ENCODE data around the gene DOCK4. TPM values are rescaled to one million over a fixed set of nuclear protein-coding genes. Genes with fewer than 3 reads are reported as not detected.

DOCK4 gene
- total RNA-seq, 1 experiment from 2014 or later: 20.4 TPM

- Mint-ChIP-seq H3K27ac (no peak overlapping the region), H3K4me1 (peaks cover 4% of the 10 kb centered on the region; the same call in 1 of the 2 replicates), H3K9me3 (no peaks in the 10 kb centered on the region), H3K4me3 (no peak overlapping the region), H3K36me3 (no peaks in the 10 kb centered on the region), H3K27me3 (ENCODE audit: low read depth) (no peaks in the 10 kb centered on the region)
- ChIA-PET POLR2A (no interaction called here), CTCF (no interaction called here)
- DNase-seq (ENCODE audit: low spot score) (no peak), ATAC-seq (no peak; the same call in 1 of the 2 replicates)
- TF ChIP-seq PRRX2 (CRISPR knock-in tag; IDR thresholded peaks at IDR 0.05) (no peak), AR (CRISPR knock-in tag; IDR thresholded peaks at IDR 0.05) (no peak), AFF4 (CRISPR knock-in tag; IDR thresholded peaks at IDR 0.05; ENCODE audit: borderline replicate concordance) (no peak), ZNF281 (CRISPR knock-in tag; IDR thresholded peaks at IDR 0.05) (no peak), SOX15 (CRISPR knock-in tag; IDR thresholded peaks at IDR 0.05) (no peak), CREB1 (CRISPR knock-in tag; IDR thresholded peaks at IDR 0.05) (no peak), TEAD4 (CRISPR knock-in tag; IDR thresholded peaks at IDR 0.05) (no peak), NR1H2 (CRISPR knock-in tag; IDR thresholded peaks at IDR 0.05) (no peak), HMGXB4 (CRISPR knock-in tag; IDR thresholded peaks at IDR 0.05) (no peak), MYBL2 (CRISPR knock-in tag; IDR thresholded peaks at IDR 0.05) (no peak), ZNF263 (CRISPR knock-in tag; IDR thresholded peaks at IDR 0.05; ENCODE audit: low read depth) (no peak), E2F1 (CRISPR knock-in tag; IDR thresholded peaks at IDR 0.05) (no peak), TP53 (CRISPR knock-in tag; IDR thresholded peaks at IDR 0.05) (no peak), IRF2 (CRISPR knock-in tag; IDR thresholded peaks at IDR 0.05; ENCODE audit: borderline replicate concordance, low read depth) (no peak)
Observed at GRCh38 chr7:112010994-112011393, 195.2 kb downstream of the DOCK4 start.
